Right ventricle myocardium inferior (tissue), 1 donor: ENCODE measurements around the gene PRKCB. TPM values are rescaled to one million over a fixed set of nuclear protein-coding genes. Genes with fewer than 3 reads are reported as not detected.
A peak's percentile ranks its signal among the peaks of the same experiment; 100 is the strongest.

Experiments used
- ATAC-seq: fragments of 200-7000 bp; cut with Tn5 transposase; one replicate; pipeline ENCODE4 v1.9.1; 2020; ENCODE audit warnings: mild to moderate bottlenecking, moderate library complexity
- DNase-seq: peaks from one replicate; pipeline ENCODE4 v3.0.0; 2021; ENCODE audit errors: missing footprints
- intact Hi-C: fragments of 100-400 bp; cut with DNase I; formaldehyde crosslinking; loops from one replicate; pipeline ENCODE4 v1.11.0; 2022
- total RNA-seq: library from RNA; stranded (reverse); fragmentation: NEBNext Ultra II Directional; extraction: Animal tissue kit (Norgen Biotek cat#: 25700); gene quantifications from one replicate; pipeline ENCODE4 v1.2.1, GENCODE V29; 2021
- donor health status: DM: no; HTN: yes; CAD: no; lungs with severe emphysema.

Gene PRKCB
- total RNA-seq, 1 donor from 2014 or later: 2.2 TPM

- no peak for ATAC-seq
- intact Hi-C loops: no loop called here
- DNase-seq: no peak
These were observed 24.0 kb downstream of the PRKCB start for GRCh38 chr16:23859713-23860269.

- no peak for ATAC-seq
- intact Hi-C loops: no loop called here
- no peak for DNase-seq
These were observed 26.1 kb downstream of the PRKCB start for GRCh38 chr16:23861874-23862273.

- DNase-seq (no peak), ATAC-seq (no peak)
- intact Hi-C loops: no loop called here
These were observed 26.8 kb downstream of the PRKCB start for GRCh38 chr16:23862556-23862955.

GRCh38 chr16:23863511-23864422 lies 28.0 kb downstream of the PRKCB start:
- intact Hi-C loops: no loop called here
- peak; percentile 26 for ATAC-seq
- no peak for DNase-seq

GRCh38 chr16:23865853-23866252 lies 30.1 kb downstream of the PRKCB start:
- DNase-seq (no peak), ATAC-seq (no peak)
- intact Hi-C loops: no loop called here

- intact Hi-C loops: no loop called here
- no peak for ATAC-seq
- DNase-seq: no peak
These were observed 30.8 kb downstream of the PRKCB start for GRCh38 chr16:23866621-23867020.

GRCh38 chr16:23867566-23867965 lies 31.8 kb downstream of the PRKCB start:
- intact Hi-C loops: no loop called here
- ATAC-seq (no peak), DNase-seq (no peak)

GRCh38 chr16:23868136-23868535 lies 32.4 kb downstream of the PRKCB start:
- ATAC-seq: no peak
- no peak for DNase-seq
- intact Hi-C loops: no loop called here

- intact Hi-C loops: no loop called here
- ATAC-seq (no peak), DNase-seq (no peak)
These were observed 33.3 kb downstream of the PRKCB start for GRCh38 chr16:23869052-23869451.

- intact Hi-C loops: no loop called here
- ATAC-seq (no peak), DNase-seq (no peak)
These were observed 36.1 kb downstream of the PRKCB start for GRCh38 chr16:23871924-23872323.

GRCh38 chr16:23874613-23875294 lies 39.0 kb downstream of the PRKCB start:
- intact Hi-C loops: no loop called here
- DNase-seq (no peak), ATAC-seq (no peak)

- ATAC-seq (no peak), DNase-seq (no peak)
- intact Hi-C loops: no loop called here
These were observed 40.6 kb downstream of the PRKCB start for GRCh38 chr16:23876256-23876896.

GRCh38 chr16:23877107-23878070 lies 41.6 kb downstream of the PRKCB start:
- intact Hi-C loops: no loop called here
- no peak for DNase-seq
- no peak for ATAC-seq

GRCh38 chr16:23879735-23880373 lies 44.1 kb downstream of the PRKCB start:
- intact Hi-C loops: no loop called here
- ATAC-seq: no peak

GRCh38 chr16:23889189-23889588 lies 53.4 kb downstream of the PRKCB start:
- no peak for ATAC-seq
- DNase-seq: no peak
- intact Hi-C loops: no loop called here

More at GRCh38 chr16:23879735-23880373, 44.1 kb downstream of the PRKCB start:
- no peak for DNase-seq

- intact Hi-C loops: no loop called here
- DNase-seq (no peak), ATAC-seq (no peak)
These were observed 58.2 kb downstream of the PRKCB start for GRCh38 chr16:23893986-23894385.

- ATAC-seq (no peak), DNase-seq (no peak)
- intact Hi-C loops: no loop called here
These were observed 59.3 kb downstream of the PRKCB start for GRCh38 chr16:23895052-23895451.
